HCT116 (cell line): ENCODE results near the gene TNNC2. TPM values are rescaled to one million over a fixed set of nuclear protein-coding genes. Genes with fewer than 3 reads are reported as not detected.

Source experiments
- ATAC-seq: fragments of 200-7000 bp; cut with Tn5 transposase; 2 replicates; pipeline ENCODE4 v1.9.1; 2020; ENCODE audit warnings: mild to moderate bottlenecking, moderate library complexity
- BruUV-seq: library from RNA; stranded (reverse); fragments of 400-500 nt; replicated peaks from 2 replicates; lab custom pipeline; 2021; lab: Mats Ljungman, UMichigan
- CTCF ChIA-PET: fragments of 300-600 bp; sonication (Branson Sonifier 250); formaldehyde crosslinking; loops from one replicate; lab custom pipeline; 2021; ENCODE audit warnings: antibody characterized with exemption; lab: Charles Lee
- POLR2A ChIA-PET: fragments of 300-600, 350-600 bp; sonication (Branson Sonifier 250); formaldehyde crosslinking; loops from one replicate; lab custom pipeline; 2021; ENCODE audit warnings: antibody characterized with exemption; lab: Charles Lee
- RAD21 ChIA-PET, 2 experiments: fragments of 300-600 bp; sonication (Branson Sonifier 250); formaldehyde crosslinking; loops; one replicate each; lab custom pipeline; 2023; ENCODE audit warnings: low total read pairs in 2 of 2; ENCODE audit not compliant: uncharacterized antibody in 2 of 2, unreplicated experiment in 2 of 2, low non-redundant PET in 1 of 2; lab: Charles Lee
- DNase-seq: peaks from one replicate; pipeline ENCODE4 v3.0.0-alpha.2; 2010; ENCODE audit warnings: low read depth, low spot score
- H2AFZ ChIP-seq: fragments of 200-600 bp; shearing (Covaris generic), sonication (generic); 2 replicates; pipeline ENCODE4 v1.6.1; 2017; ENCODE audit warnings: low read depth, mixed run types, mixed read lengths, antibody characterized with exemption, low read length; ENCODE audit not compliant: poor library complexity, severe bottlenecking
- H3K27ac ChIP-seq: 2 replicates; pipeline ENCODE4 v1.5.1; 2012; ENCODE audit warnings: low read depth, low read length
- H3K27me3 ChIP-seq: fragments of 200-600 bp; sonication (generic); 2 replicates; pipeline ENCODE4 v1.6.1; 2016; ENCODE audit warnings: mixed run types, low read length, mixed read lengths; ENCODE audit not compliant: insufficient read depth
- H3K36me3 ChIP-seq, 2 experiments: fragments of 200-500 bp in 1 of 2; fragments of 200-600 bp in 1 of 2; sonication (Bioruptor generic) in 1 of 2; sonication (generic) in 1 of 2; 2 replicates each; pipeline versions ENCODE4 v1.5.1 to v1.6.1; 2014 to 2016; ENCODE audit warnings: low read length in 2 of 2, inconsistent platforms in 1 of 2, mixed read lengths in 1 of 2, mixed run types in 1 of 2; ENCODE audit not compliant: insufficient read depth in 2 of 2, control insufficient read depth in 1 of 2
- H3K4me1 ChIP-seq, 2 experiments: fragments of 200-600 bp in 1 of 2; sonication (generic) in 1 of 2; 2 replicates each; pipeline versions ENCODE4 v1.5.1 to v1.6.1; 2012 to 2017; ENCODE audit warnings: low read length in 2 of 2, inconsistent platforms in 1 of 2, mild to moderate bottlenecking in 1 of 2, mixed read lengths in 1 of 2, mixed run types in 1 of 2, moderate library complexity in 1 of 2; ENCODE audit not compliant: insufficient read depth in 2 of 2, control insufficient read depth in 1 of 2
- H3K4me2 ChIP-seq: fragments of 200-600 bp; sonication (generic); 2 replicates; pipeline ENCODE4 v1.6.1; 2017; ENCODE audit warnings: mixed run types, low read length, mixed read lengths
- H3K4me3 ChIP-seq, 2 experiments: fragments of 200-600 bp in 1 of 2; sonication (generic) in 1 of 2; replicated peaks in 1 of 2; 2 replicates each; pipeline ENCODE4 v1.5.1; 2011 to 2016; ENCODE audit warnings: low read length in 2 of 2, control low read depth in 1 of 2, low read depth in 1 of 2, mild to moderate bottlenecking in 1 of 2, mixed read lengths in 1 of 2, mixed run types in 1 of 2
- H3K79me2 ChIP-seq: fragments of 200-600 bp; sonication (generic); 2 replicates; pipeline ENCODE4 v1.6.1; 2017; ENCODE audit warnings: mild to moderate bottlenecking, mixed run types, low read length, moderate library complexity, mixed read lengths; ENCODE audit not compliant: insufficient read depth
- H3K9ac ChIP-seq: fragments of 200-600 bp; sonication (generic); 2 replicates; pipeline ENCODE4 v1.6.1; 2016; ENCODE audit warnings: low read length, mixed read lengths
- H3K9me2 ChIP-seq: fragments of 200-600 bp; sonication (generic), shearing (Covaris generic); 2 replicates; pipeline ENCODE4 v1.6.1; 2017; ENCODE audit warnings: mixed run types, mild to moderate bottlenecking, moderate library complexity; ENCODE audit not compliant: insufficient read depth
- H3K9me3 ChIP-seq, 2 experiments: fragments of 200-500 bp in 1 of 2; fragments of 200-600 bp in 1 of 2; sonication (Bioruptor generic) in 1 of 2; sonication (generic) in 1 of 2; 2 replicates each; pipeline ENCODE4 v1.6.1; 2014 to 2017; ENCODE audit warnings: low read length in 2 of 2, mixed read lengths in 2 of 2, inconsistent platforms in 1 of 2, low read depth in 1 of 2, mild to moderate bottlenecking in 1 of 2, mixed run types in 1 of 2, moderate library complexity in 1 of 2; ENCODE audit not compliant: control insufficient read depth in 1 of 2, insufficient read depth in 1 of 2
- H4K20me1 ChIP-seq: fragments of 200-600 bp; sonication (generic), shearing (Covaris generic); 2 replicates; pipeline ENCODE4 v1.6.1; 2017; ENCODE audit warnings: mixed run types, mild to moderate bottlenecking, moderate library complexity; ENCODE audit not compliant: insufficient read depth
- ATF3 ChIP-seq: IDR thresholded peaks from 2 replicates; pipeline ENCODE4 v1.6.1; 2012
- CBX3 ChIP-seq: IDR thresholded peaks from 2 replicates; pipeline ENCODE4 v1.6.1; 2012; ENCODE audit warnings: low read depth
- EGR1 ChIP-seq: IDR thresholded peaks from 2 replicates; pipeline ENCODE4 v1.6.1; 2012; ENCODE audit warnings: low read depth
- ELF1 ChIP-seq: IDR thresholded peaks from 2 replicates; pipeline ENCODE4 v1.6.1; 2012; ENCODE audit warnings: low read depth, borderline replicate concordance
- FOSL1 ChIP-seq: IDR thresholded peaks from 2 replicates; pipeline ENCODE4 v1.6.1; 2012; ENCODE audit warnings: low read depth
- JUND ChIP-seq: IDR thresholded peaks from 2 replicates; pipeline ENCODE4 v1.6.1; 2012
- POLR2AphosphoS5 ChIP-seq: IDR thresholded peaks from 2 replicates; pipeline ENCODE4 v1.6.1; 2011; ENCODE audit warnings: mild to moderate bottlenecking, low read depth, low read length, moderate library complexity
- RAD21 ChIP-seq: IDR thresholded peaks from 2 replicates; pipeline ENCODE4 v1.6.1; 2012; ENCODE audit warnings: low read depth, mild to moderate bottlenecking
- REST ChIP-seq: IDR thresholded peaks from 2 replicates; pipeline ENCODE4 v1.6.1; 2012; ENCODE audit warnings: low read depth
- SIN3A ChIP-seq: IDR thresholded peaks from 2 replicates; pipeline ENCODE4 v1.6.1; 2012; ENCODE audit warnings: low read depth
- SP1 ChIP-seq: IDR thresholded peaks from 2 replicates; pipeline ENCODE4 v1.6.1; 2012; ENCODE audit warnings: low read depth
- TCF7L2 ChIP-seq: IDR thresholded peaks from 2 replicates; pipeline ENCODE4 v1.7.0; 2011; ENCODE audit warnings: borderline replicate concordance, inconsistent platforms; ENCODE audit not compliant: insufficient read depth, insufficient read length; ENCODE audit errors: extremely low read depth
- YY1 ChIP-seq: IDR thresholded peaks from 2 replicates; pipeline ENCODE4 v1.6.1; 2011; ENCODE audit warnings: low read length, low read depth, moderate library complexity, mild to moderate bottlenecking; ENCODE audit not compliant: insufficient replicate concordance; ENCODE audit errors: extremely low read depth
- ZFX ChIP-seq: fragments of 450-650 bp; IDR thresholded peaks from 2 replicates; pipeline ENCODE4 v1.6.1; 2017
- ZNF274 ChIP-seq: fragments of 200-500 bp; sonication (Bioruptor generic); IDR thresholded peaks from 2 replicates; pipeline ENCODE4 v1.6.1; 2014; ENCODE audit warnings: mild to moderate bottlenecking, low read depth, low read length, inconsistent platforms
- intact Hi-C: fragments of 100-400 bp; cut with micrococcal nuclease; formaldehyde crosslinking; loops from 2 replicates; pipeline ENCODE4 v1.10.0; 2022
- total RNA-seq: library from RNA; stranded (reverse); gene quantifications from one replicate; pipeline ENCODE4 v1.2.1, GENCODE V29; 2021; ENCODE audit not compliant: unreplicated experiment
- TF ChIP-seq, protein P1 (sequence below), 3 experiments: fragments of 200-600 bp in 1 of 3; sonication (generic) in 1 of 3; IDR thresholded peaks in 2 of 3; conservative IDR thresholded peaks in 1 of 3; 2 replicates each; pipeline ENCODE4 v1.5.1; 2012 to 2017; ENCODE audit warnings: low read depth in 2 of 3, low read length in 2 of 3, antibody characterized with exemption in 1 of 3, borderline replicate concordance in 1 of 3, control low read depth in 1 of 3, mild to moderate bottlenecking in 1 of 3, mixed read lengths in 1 of 3, mixed run types in 1 of 3, moderate library complexity in 1 of 3; ENCODE audit not compliant: insufficient read depth in 1 of 3
- TF ChIP-seq, protein P2 (sequence below): IDR thresholded peaks from 2 replicates; pipeline ENCODE4 v1.6.1; 2011; ENCODE audit warnings: mild to moderate bottlenecking, low read length, moderate library complexity; ENCODE audit not compliant: insufficient replicate concordance; ENCODE audit errors: extremely low read depth
- TF ChIP-seq, protein P3 (sequence below): IDR thresholded peaks from 2 replicates; pipeline ENCODE4 v1.6.1; 2012

The TNNC2 gene
- total RNA-seq, 1 experiment from 2014 or later = not detected

GRCh38 chr20:45796337-45797065 is 30.6 kb downstream of the TNNC2 start:
- Histone ChIP-seq H2AFZ (no peak overlapping the region), H3K9ac (no peak overlapping the region), H4K20me1 (0 out of 2 replicates have a peak, but pooled peaks cover 4% of the 10 kb centered on the region), H3K27ac (no peak overlapping the region), H3K4me2 (no peak overlapping the region), H3K9me2 (no peaks in the 10 kb centered on the region), H3K4me3 (no peak overlapping the region), H3K36me3 (peaks cover 22 to 30% of the 10 kb centered on the region in 2 experiments), H3K4me1 (peaks cover 6 to 11% of the 10 kb centered on the region in 2 experiments; a peak in 3 of 4 replicates), H3K27me3 (no peaks in the 10 kb centered on the region), H3K9me3 (no peaks in the 10 kb centered on the region), H3K79me2 (peaks cover 18% of the 10 kb centered on the region)
- CTCF ChIA-PET = no interaction called here
- ATAC-seq (no peak), DNase-seq (no peak)
- intact Hi-C loops = no loop called here
- BruUV-seq = no TSS peak
- RAD21 ChIA-PET = no interaction called here
- POLR2A ChIA-PET = no interaction called here
- no peak for TF ChIP-seq FOSL1
- no peak for TF ChIP-seq JUND
- TF ChIP-seq, protein P1, sequence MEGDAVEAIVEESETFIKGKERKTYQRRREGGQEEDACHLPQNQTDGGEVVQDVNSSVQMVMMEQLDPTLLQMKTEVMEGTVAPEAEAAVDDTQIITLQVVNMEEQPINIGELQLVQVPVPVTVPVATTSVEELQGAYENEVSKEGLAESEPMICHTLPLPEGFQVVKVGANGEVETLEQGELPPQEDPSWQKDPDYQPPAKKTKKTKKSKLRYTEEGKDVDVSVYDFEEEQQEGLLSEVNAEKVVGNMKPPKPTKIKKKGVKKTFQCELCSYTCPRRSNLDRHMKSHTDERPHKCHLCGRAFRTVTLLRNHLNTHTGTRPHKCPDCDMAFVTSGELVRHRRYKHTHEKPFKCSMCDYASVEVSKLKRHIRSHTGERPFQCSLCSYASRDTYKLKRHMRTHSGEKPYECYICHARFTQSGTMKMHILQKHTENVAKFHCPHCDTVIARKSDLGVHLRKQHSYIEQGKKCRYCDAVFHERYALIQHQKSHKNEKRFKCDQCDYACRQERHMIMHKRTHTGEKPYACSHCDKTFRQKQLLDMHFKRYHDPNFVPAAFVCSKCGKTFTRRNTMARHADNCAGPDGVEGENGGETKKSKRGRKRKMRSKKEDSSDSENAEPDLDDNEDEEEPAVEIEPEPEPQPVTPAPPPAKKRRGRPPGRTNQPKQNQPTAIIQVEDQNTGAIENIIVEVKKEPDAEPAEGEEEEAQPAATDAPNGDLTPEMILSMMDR (IDR thresholded peaks at IDR 0.05 in 2 of 3, conservative IDR thresholded peaks at IDR 0.05 in 1 of 3; ENCODE audit: borderline replicate concordance in 1 of 3, insufficient read depth in 1 of 3, low read depth in 2 of 3, low read length in 2 of 3) = no peak
- TF ChIP-seq, protein P2, sequence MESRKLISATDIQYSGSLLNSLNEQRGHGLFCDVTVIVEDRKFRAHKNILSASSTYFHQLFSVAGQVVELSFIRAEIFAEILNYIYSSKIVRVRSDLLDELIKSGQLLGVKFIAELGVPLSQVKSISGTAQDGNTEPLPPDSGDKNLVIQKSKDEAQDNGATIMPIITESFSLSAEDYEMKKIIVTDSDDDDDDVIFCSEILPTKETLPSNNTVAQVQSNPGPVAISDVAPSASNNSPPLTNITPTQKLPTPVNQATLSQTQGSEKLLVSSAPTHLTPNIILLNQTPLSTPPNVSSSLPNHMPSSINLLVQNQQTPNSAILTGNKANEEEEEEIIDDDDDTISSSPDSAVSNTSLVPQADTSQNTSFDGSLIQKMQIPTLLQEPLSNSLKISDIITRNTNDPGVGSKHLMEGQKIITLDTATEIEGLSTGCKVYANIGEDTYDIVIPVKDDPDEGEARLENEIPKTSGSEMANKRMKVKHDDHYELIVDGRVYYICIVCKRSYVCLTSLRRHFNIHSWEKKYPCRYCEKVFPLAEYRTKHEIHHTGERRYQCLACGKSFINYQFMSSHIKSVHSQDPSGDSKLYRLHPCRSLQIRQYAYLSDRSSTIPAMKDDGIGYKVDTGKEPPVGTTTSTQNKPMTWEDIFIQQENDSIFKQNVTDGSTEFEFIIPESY = no peak
- TF ChIP-seq ZFX = no peak
- no peak for TF ChIP-seq EGR1
- TF ChIP-seq SP1 = no peak
- TF ChIP-seq, protein P3, sequence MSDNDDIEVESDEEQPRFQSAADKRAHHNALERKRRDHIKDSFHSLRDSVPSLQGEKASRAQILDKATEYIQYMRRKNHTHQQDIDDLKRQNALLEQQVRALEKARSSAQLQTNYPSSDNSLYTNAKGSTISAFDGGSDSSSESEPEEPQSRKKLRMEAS = no peak
- TF ChIP-seq REST = no peak
- no peak for TF ChIP-seq SIN3A
- no peak for TF ChIP-seq ELF1
- TF ChIP-seq RAD21 = no peak
- no peak for TF ChIP-seq YY1
- no peak for TF ChIP-seq ATF3
- no peak for TF ChIP-seq POLR2AphosphoS5
- TF ChIP-seq ZNF274 = no peak
- TF ChIP-seq CBX3 = no peak
- TF ChIP-seq TCF7L2 = no peak
